Transverse colon (tissue), 4 donors: ENCODE measurements around the gene CLN5. TPM values are rescaled to one million over a fixed set of nuclear protein-coding genes. Genes with fewer than 3 reads are reported as not detected.

ENCODE experiments used
- DNase-seq: peaks from one replicate; pipeline ENCODE4 v3.0.0-alpha.2; 2019
- H3K27ac ChIP-seq, 4 donors: fragments of 200-600 bp; sonication (generic); 2 replicates each; pipeline ENCODE4 v1.5.1; 2016 to 2018; ENCODE audit warnings: inconsistent platforms in 4 of 4
- H3K27me3 ChIP-seq: fragments of 200-600 bp; sonication (generic); 2 replicates; pipeline ENCODE4 v1.5.1; 2017; ENCODE audit warnings: inconsistent platforms
- H3K36me3 ChIP-seq, 4 donors: fragments of 200-600 bp; sonication (generic); 2 replicates each; pipeline ENCODE4 v1.5.1; 2017 to 2019; ENCODE audit warnings: inconsistent platforms in 4 of 4
- H3K4me1 ChIP-seq, 4 donors: fragments of 200-600 bp; sonication (generic); 2 replicates each; pipeline ENCODE4 v1.5.1; 2017 to 2020; ENCODE audit warnings: inconsistent platforms in 4 of 4
- H3K4me3 ChIP-seq, 4 donors: fragments of 200-600 bp; sonication (generic); 1 replicate in 1 of 4; 2 replicates in 3 of 4; pipeline versions ENCODE4 v1.5.1 to v1.6.1; 2017 to 2019; ENCODE audit warnings: inconsistent platforms in 4 of 4
- H3K9me3 ChIP-seq, 2 donors: fragments of 200-600 bp; sonication (generic); 2 replicates each; pipeline ENCODE4 v1.5.1; 2017 to 2019; ENCODE audit warnings: inconsistent platforms in 2 of 2
- CTCF ChIP-seq, 5 experiments: fragments of 200-600 bp in 3 of 5; fragments of 450-650 bp in 2 of 5; sonication (generic) in 3 of 5; IDR thresholded peaks; 1 replicate in 2 of 5; 2 replicates in 3 of 5; pipeline ENCODE4 v1.5.1; 2016 to 2017; ENCODE audit warnings: antibody characterized with exemption in 5 of 5, inconsistent platforms in 3 of 5, mild to moderate bottlenecking in 2 of 5, moderate library complexity in 1 of 5
- EP300 ChIP-seq: sonication (generic); formaldehyde crosslinking; IDR thresholded peaks from one replicate; pipeline ENCODE4 v1.6.1; 2017; ENCODE audit warnings: antibody characterized with exemption, low read depth
- POLR2A ChIP-seq: fragments of 450-650 bp; IDR thresholded peaks from one replicate; pipeline ENCODE4 v1.6.1; 2016; ENCODE audit warnings: antibody characterized with exemption, mild to moderate bottlenecking, moderate library complexity
- POLR2AphosphoS5 ChIP-seq, 3 donors: sonication (generic); formaldehyde crosslinking; IDR thresholded peaks; one replicate each; pipeline ENCODE4 v1.6.1; 2016; ENCODE audit warnings: antibody characterized with exemption in 3 of 3
- WGBS, 2 donors: methylation state at CpG; one replicate each; pipeline ENCODE4 v1.1.5; 2018; ENCODE audit warnings: low coverage in 1 of 2; 5-methylcytosine and 5-hydroxymethylcytosine counted together
- in situ Hi-C, 4 donors: fragments of 200-750 bp; cut with MboI; loops; one replicate each; pipeline versions ENCODE4 v1.15.0 to v1.15.1; 2017; ENCODE audit warnings: low sequenced_read_pairs in 3 of 4, low pct_ligation_motif_present in 1 of 4, low pct_unique_long_range_greater_than_20kb in 1 of 4
- intact Hi-C: fragments of 100-400 bp; cut with DNase I; formaldehyde crosslinking; loops from one replicate; pipeline ENCODE4 v1.15.1; 2023; ENCODE audit warnings: low total_unique reads
- total RNA-seq, 4 donors: library from RNA; depleted of rRNA; stranded (reverse); fragments of >200 nt; gene quantifications; one replicate each; pipeline ENCODE4 v1.1.0, GENCODE V29; 2016

Gene CLN5
- total RNA-seq, 4 donors from 2014 or later, result 1.6 to 28.7 (median 21.8) TPM

- TF ChIP-seq EP300 (no peak), POLR2A (no peak), CTCF (IDR thresholded peaks at IDR 0.05) (no peak), POLR2AphosphoS5 (IDR thresholded peaks at IDR 0.05) (no peak)
- no peaks in the 10 kb centered on the region for H3K36me3 ChIP-seq
- in situ Hi-C loops, result no loop called here
- no peak overlapping the region for H3K27ac ChIP-seq
- DNase-seq, result no peak
- H3K4me3 ChIP-seq, result no peak overlapping the region
- peaks cover 0 to 10% (median 1%) of the 10 kb centered on the region in 4 donors for H3K4me1 ChIP-seq
- 77 to 90% methylated on average over 4 to 6 of the region's 6 CpGs for WGBS, 2 donors
- no peaks in the 10 kb centered on the region for H3K27me3 ChIP-seq
- no peaks in the 10 kb centered on the region for H3K9me3 ChIP-seq
- intact Hi-C loops, result no loop called here
These were observed 39.9 kb downstream of the CLN5 start for GRCh38 chr13:77031656-77032243.

GRCh38 chr13:77033717-77034302 lies 41.9 kb downstream of the CLN5 start:
- Histone ChIP-seq H3K4me3 (no peak overlapping the region), H3K9me3 (no peaks in the 10 kb centered on the region), H3K4me1 (no peaks in the 10 kb centered on the region), H3K36me3 (no peaks in the 10 kb centered on the region), H3K27me3 (no peaks in the 10 kb centered on the region), H3K27ac (no peak overlapping the region)
- TF ChIP-seq POLR2A, result no peak
- TF ChIP-seq CTCF (IDR thresholded peaks at IDR 0.05), result no peak
- no peak for TF ChIP-seq EP300
- no peak for TF ChIP-seq POLR2AphosphoS5 (IDR thresholded peaks at IDR 0.05)
- in situ Hi-C loops, result no loop called here
- intact Hi-C loops, result no loop called here
- 80 to 83% methylated on average over 4 of the region's 4 CpGs for WGBS, 2 donors
- DNase-seq, result no peak

- H3K27ac ChIP-seq, result no peak overlapping the region
- no peaks in the 10 kb centered on the region for H3K4me1 ChIP-seq
- intact Hi-C loops (no loop called here), in situ Hi-C loops (no loop called here)
- H3K4me3 ChIP-seq, result no peak overlapping the region
- no peaks in the 10 kb centered on the region for H3K9me3 ChIP-seq
- H3K27me3 ChIP-seq, result no peaks in the 10 kb centered on the region
- H3K36me3 ChIP-seq, result no peaks in the 10 kb centered on the region
- DNase-seq, result no peak
- TF ChIP-seq CTCF (IDR thresholded peaks at IDR 0.05), result no peak
- TF ChIP-seq POLR2A, result no peak
- TF ChIP-seq POLR2AphosphoS5 (IDR thresholded peaks at IDR 0.05), result no peak
- no peak for TF ChIP-seq EP300
- 86 to 94% methylated on average over 4 to 5 of the region's 5 CpGs for WGBS, 2 donors
These were observed 43.0 kb downstream of the CLN5 start for GRCh38 chr13:77034881-77035280.

GRCh38 chr13:77036279-77036678 lies 44.4 kb downstream of the CLN5 start:
- intact Hi-C loops (no loop called here), in situ Hi-C loops (no loop called here)
- no peak for TF ChIP-seq EP300
- TF ChIP-seq POLR2A, result no peak
- no peak for TF ChIP-seq POLR2AphosphoS5 (IDR thresholded peaks at IDR 0.05)
- TF ChIP-seq CTCF (IDR thresholded peaks at IDR 0.05), result no peak
- Histone ChIP-seq H3K27ac (no peak overlapping the region), H3K27me3 (no peaks in the 10 kb centered on the region), H3K4me1 (no peaks in the 10 kb centered on the region), H3K9me3 (no peaks in the 10 kb centered on the region), H3K36me3 (no peaks in the 10 kb centered on the region), H3K4me3 (no peak overlapping the region)
- DNase-seq, result no peak
- WGBS, 2 donors, result 90 to 100% methylated on average over 1 of the region's 1 CpG
